Activated gamma-delta T cell treated with Interleukin-2 at 50 U/mL for 16 hours (primary cell): ENCODE data around the gene PPP2R5E.
"Not testable (repeated sequence)": the region's sequence is repeated elsewhere in the genome, so short reads cannot be mapped to it uniquely, and the experiment has no call there.

ENCODE experiments used
- DNase-seq: peaks from one replicate; pipeline ENCODE4 v3.0.0-alpha.2; 2020

The PPP2R5E gene

DNA sequence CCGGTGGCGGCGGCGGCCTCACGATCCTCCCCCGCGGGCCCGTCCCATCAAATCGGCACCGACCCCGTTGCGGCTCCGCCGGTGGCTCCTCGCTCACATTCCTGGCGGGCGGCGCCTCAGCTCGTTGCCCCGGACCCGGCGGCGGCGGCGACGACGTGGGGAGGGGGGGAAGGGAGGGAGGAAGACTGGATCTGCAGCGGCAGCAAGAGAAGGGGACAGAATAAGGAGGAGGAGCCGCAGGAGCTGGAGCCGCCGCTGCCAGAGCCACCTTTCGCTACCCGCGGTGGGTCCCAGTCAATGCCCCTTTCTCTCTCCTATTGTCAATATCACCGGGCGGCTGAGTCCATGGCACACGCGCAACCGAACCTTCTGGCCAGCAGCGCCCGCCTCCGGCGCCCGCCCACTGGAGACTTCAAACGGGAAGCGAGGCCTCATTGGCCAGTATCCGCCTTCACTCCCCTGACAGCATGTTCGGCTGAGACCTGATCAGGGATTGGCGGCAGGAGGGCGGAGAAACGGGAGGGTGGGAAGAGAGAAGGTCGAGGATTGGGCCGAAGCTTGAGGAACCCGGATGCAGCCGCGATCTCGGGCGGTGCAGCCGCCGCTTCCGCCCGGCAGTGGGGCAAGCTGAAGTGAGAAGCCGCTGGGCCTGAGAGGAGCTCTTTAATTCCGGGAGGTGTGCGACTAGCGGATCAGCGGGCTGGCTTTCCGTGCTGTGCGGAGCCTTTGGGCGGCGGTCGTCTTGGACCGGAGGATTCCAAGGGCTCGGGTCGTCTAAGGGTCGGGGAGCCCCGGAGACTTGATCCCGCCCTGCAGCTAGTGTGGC is at the start of gene PPP2R5E:
Gene PPP2R5E (minus strand): TSS at position 378 of the 826 bp plus-strand sequence. CDS start 3,692 bp downstream, outside the sequence.
- peak; percentile 98 for DNase-seq

DNA sequence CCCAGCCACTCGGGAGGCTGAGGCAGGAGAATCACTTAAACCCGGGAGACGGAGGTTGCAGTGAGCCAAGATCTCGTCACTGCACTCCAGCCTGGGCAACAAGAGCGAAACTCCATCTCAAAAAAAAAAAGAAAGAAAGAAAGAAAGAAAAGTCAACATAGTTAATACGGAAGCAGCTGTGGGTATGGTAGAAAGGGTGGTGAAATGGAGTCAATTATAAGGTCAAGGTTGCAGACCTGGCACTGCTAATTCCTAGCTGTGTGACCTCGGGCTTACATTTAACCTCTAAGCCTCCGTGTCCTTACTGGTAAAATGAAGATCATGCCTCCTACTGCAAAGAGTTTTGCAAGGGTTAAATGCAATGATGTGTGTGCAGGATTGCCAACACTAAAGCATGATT is 39.9 kb upstream of the PPP2R5E start:
- DNase-seq: not testable (repeated sequence)

DNA sequence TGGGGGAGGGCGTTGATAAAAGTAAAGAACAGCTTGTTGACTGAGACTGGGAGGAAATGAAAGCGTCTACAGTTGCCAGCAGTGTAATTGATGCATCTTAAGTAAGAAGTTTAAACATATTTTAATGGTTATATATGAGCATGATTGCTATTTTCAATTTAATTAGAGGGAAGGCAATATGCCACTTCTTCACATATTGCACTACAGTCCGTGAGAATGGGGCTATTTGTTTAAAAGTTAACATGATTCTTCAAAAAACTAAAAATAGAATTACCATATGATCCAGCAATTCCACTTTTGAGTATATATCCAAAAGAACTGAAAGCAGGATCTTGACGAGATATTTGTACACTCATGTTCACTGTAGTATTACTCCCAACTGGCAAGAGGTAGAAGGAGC is 38.3 kb upstream of the PPP2R5E start:
- no peak for DNase-seq

DNA sequence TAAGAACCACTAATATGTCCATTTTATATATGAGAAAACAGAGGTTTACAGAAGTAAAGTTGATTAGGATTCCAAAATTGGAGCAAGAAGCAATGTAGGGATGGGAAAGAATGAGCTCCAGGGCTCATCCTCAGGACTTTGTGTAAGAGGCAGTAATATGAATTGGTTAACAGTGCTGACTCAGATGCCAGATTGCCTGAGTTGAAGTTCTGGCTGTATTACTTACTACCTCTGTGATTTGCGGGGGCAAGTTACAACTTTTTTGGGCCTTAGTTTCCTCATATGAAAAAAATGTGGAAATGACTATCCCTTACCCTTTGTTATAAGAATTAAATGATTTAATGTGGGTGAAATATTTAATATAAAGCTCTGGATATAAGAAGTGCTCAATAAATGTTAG is 35.1 kb upstream of the PPP2R5E start:
- DNase-seq: no peak

DNA sequence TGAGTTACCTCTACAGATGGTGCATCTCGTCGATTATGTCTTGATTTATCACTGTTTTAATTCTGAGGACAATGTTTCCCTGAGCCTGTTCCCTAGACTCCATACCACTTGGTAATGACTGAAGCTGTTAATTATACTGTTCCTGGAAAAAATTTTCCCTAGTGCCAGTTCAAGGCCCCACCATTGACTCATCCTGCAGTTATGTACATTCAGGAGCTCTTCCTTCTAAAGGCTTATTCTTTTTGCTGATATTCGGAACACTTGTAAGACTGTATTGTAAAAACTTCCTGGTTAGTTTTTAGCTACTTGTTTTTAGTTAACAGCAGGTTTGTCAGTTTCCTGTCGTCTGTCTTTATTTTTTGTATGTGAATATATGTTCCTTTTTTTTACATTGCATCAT is 30.4 kb upstream of the PPP2R5E start:
- DNase-seq: no peak

DNA sequence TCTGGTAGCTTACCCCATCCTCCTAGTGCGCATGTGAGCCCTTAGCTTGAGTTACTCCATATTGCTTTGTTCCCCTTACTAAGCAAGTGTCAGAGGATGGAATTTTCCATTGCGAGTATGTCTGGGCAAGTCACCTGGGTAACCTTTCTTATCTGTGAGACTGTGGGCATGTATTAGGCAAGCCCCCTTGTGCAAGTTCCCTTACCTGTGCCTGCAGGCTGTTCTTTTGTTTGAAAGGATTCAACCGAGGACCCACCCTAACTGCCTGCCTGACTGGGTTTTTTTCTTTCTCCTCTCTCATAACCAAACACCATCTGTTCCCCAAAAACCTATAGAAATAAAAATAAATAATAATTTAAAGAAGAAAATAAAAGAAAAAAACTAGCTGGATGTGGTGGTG is 22.3 kb upstream of the PPP2R5E start:
- DNase-seq: no peak

DNA sequence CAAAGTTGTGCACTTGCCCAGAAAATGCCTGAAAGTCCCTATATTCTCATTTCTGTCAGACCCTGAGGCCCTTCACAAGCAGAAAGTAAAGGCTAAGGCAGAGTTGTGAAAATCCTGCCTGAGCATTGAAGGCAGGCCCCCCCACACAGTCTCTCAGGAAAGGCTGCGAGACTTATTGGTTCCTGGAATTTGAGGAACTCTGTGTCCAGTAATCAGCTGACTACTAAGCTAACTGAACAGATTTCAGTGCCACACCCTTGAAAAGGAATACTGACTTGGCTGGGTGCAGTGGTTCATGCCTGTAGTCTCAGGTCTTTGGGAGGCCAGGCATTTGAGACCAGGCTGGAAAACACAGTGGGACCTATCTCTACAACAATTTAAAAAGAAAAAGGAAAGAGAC is 21.1 kb upstream of the PPP2R5E start:
- no peak for DNase-seq

DNA sequence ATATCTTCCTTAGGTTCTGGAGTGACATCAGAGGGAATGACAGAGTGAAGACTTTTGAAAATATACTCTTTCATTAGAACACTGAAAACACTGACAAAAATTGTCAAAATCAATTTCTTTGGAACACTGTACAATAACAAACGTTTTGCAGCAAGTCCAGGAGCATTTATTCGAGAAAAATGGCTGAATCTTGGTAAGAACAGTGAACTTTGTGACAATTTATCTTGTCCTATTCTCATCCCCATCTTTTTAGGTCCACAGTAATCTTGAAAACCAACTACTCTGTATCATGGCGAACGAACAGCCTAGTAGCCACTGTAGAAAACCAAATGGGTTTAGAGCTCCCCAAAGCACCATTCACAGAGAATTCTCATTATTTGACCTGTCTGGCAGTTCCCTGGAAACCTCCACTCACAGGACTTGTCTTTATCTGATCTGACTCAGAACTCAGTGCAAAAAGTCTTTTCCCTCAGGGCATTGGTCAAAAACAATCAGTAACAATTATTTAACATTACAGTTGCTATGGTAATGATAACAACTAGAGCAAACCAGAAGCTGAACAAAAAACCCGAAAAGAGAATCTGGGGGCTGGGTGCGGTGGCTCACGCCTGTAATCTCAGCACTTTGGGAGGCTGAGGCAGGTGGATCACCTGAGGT is 20.3 kb upstream of the PPP2R5E start:
- DNase-seq: no peak

DNA sequence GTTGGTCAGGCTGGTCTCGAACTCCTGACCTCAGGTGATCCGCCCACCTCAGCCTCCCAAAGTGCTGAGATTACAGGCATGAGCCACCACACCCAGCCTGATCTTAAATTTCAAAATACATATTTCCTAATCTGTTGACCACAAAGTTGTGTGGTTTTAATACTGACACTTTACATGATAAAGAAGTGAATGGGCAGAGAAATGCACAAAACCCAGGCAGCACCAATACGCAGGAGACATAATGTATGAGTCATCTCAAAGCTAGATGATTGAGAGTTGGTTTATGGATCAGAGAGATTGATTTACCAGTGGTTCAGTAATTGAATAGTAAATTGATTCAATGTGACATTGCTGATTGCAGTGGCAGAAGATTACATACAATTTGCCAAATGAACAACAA is 19.2 kb upstream of the PPP2R5E start:
- no peak for DNase-seq

DNA sequence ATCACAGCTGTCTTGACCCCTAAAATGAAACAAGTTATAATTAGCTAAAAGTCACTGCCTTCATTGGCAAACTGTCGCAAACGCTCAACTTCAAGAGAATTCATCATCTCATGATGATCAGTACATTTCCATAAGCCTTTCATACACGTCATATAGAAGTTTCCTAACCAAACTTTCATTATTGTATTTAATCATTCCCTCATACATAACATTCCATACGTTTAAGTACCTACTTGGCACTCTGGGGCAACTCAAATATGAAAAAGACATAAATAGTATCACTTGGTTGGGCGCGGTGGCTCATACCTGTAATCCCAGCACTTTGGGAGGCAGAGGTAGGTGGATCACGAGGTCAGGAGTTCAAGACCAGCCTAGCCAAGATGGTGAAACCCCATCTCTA is 12.4 kb upstream of the PPP2R5E start:
- no peak for DNase-seq

DNA sequence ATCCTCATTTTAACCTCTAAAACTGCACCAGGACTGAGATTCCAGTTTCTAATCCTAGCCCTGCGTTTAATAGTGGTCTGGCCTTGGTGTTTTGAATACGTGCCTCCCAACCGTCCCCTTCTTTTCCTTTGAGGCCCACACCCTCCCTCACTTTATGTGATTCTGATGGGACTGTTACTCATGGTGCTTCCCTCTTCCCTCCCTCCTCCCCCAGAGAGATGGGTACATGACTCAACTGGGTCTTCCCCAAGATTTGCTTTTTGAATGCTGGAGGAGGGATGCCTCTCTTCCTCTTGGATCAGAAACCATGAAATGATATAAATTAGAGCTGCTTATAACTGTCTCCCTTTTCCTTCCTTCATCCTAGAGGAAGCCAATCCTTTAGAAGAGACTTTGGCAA is 8.2 kb upstream of the PPP2R5E start:
- DNase-seq: no peak

DNA sequence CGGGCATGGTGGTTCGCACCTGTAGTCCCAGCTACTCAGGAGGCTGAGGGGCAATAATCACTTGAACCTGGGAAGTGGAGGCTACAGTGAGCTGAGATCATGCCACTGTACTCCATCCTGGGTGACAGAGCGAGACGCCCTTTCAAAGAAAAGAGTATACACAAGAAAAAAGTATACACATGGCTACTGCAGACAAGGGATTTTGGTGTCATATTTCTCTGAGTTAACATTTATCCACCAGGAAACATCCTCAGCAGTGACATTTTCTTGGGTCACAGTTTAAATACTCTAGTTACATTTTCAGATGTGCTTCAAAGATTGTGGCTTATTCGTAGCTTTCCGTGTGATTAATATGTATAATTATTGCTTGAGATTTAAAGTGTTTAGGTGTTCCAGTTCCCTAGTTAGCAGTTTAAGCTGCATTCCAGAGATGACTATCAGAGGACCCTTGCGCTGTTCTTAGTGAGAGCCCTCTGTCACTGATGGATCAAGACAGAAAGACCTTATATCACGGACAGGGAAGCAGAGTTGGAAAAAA is 4.7 kb upstream of the PPP2R5E start:
- DNase-seq: no peak

DNA sequence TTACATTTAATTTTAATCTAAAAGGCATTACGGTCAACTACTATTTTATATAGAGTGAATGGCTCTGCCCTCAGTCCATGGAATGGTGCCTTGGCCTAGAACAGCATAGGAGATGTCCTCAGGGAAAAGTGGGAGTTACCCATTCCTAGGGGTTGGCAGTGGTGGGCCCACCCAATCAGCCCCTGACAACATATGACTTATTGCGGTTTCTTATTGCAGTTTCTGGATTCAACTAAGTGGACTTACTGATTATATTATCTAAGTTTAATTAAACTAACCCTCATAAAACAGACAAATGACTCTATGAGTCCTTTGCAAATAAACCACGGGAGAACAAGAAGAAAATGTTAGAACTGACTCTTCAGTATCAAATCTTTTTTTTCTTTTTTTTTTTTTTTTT is 2.3 kb upstream of the PPP2R5E start:
- DNase-seq: no peak

DNA sequence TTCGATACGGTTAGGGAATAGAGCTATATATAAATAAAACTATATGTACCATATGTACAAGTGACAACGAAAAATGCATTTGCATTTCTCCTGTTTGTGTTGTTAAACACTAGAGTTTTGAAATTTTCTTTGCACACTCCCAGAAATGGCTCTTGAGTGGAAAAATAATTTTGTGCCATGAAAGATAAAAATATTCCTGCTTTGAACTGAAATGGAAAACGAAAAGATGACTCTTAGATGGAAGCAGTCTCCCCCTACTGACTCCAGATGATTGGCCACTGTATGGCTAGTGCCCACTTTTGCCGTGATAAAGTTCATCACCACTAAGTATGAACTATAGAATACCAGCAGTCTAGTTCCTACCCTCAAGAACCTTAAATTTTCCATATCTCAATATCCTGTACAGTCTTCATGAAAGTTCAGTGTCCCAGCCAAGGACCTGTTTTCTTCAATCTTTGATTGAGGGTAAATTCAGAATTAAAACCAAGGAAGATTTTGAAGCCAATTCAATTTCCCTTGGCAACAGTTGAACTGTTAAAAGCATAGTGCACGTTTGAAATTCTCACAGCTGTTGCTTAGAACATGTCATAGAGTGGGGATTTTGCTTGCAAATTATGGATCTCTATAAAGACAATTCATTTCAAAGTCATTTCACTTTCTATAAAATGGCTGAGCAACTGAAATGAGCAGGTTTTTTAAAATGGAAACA is 1.6 kb upstream of the PPP2R5E start:
- no peak for DNase-seq

DNA sequence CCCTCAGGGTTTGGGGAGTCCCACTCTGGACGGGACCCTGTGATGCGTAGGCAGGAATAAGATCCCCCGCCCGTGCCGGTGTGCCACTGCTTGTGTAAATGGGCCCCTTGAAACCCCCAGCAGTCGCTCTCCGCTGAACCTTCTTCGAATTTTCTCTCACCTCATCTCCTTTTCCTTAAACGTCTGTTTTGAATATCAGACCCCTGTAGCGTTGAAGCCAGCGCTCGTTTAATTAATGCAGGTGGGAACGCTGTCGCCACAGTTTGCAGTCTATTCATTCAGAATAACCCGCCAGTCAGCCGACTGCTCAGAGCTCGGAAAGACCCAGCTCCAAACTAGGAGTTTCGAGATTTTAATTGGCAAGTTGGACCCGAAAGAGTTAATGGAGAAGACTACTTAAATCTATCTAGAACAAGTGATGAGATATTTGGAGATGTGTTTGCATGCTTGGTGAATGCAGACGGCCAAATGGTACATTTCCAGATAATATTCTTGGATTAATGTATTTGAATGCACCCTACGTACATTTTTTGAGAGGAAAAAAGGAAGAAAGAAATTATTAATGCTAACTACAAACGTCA is 739 bp upstream of the PPP2R5E start:
- no peak for DNase-seq

DNA sequence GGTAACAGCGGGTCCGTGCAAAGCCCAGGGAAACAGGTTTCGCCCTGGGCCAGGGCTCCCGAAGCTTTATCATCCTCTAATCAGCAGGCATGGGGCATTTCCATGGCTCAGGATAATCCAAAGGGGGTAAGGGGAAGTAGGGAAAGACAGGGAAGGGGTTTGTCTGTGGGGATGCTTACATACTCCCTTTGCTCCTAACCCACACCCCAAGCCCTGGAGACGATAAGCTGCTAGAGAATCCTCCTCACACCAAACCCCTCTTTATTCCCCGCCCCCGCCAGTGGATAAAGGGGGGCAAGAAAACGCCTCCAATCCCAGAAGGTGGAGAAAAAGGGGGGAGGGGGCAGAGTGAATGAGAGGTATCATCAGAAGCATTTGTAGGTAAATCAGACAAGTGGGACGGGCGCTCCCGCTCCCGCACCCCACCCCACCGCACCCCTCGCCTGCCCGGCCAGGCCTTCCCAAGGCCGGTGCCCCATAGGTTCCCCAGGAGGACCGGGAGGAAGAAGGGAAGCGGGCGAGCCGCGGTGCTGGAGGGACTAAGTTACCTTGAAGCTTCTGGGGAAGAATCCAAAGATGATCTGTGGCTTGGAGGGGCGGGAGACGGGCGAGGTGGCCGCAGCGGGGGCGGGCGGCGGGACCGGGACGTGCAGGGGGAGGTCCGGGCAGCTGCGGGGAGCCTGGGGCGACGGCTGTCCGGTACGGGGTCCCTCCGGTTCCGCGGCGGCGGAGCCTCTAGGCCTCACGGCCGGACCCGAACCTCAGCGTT is 762 bp downstream of the PPP2R5E start:
- peak; percentile 3 for DNase-seq

DNA sequence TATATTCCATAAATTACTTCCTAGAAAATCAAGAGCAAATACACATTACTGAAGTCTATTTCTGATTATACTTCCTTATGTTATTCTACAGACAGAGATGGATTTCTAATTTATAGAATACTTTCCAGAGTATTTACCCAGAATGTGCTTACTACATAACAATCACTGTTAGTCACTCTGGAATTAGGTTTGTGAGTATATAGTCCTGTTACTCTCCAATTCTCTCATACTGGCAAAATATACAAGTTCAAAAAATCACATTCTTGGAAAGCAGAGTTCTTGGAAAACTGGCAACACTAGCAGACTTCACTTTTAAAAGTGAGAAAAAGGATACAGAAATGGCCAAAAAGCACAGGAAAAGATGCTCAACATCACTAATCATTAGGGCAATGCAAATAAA is 7.3 kb downstream of the PPP2R5E start:
- DNase-seq: no peak

DNA sequence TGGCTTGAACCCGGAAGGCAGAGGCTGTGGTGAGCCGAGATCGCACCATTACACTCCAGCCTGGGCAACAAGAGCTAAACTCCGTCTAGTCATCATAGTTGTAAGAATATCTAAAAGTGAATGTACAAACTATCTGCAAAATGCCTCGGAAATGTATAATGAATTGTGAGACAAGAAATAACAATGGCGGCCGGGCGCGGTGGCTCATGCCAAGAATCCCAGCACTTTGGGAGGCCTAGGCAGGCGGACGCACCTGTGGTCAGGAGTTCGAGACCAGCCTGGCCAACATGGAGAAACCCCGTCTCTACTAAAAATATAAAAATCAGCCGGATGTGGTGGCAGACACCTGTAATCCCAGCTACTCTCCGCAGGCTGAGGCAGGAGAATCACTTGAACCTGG is 9.7 kb downstream of the PPP2R5E start:
- DNase-seq: no peak

DNA sequence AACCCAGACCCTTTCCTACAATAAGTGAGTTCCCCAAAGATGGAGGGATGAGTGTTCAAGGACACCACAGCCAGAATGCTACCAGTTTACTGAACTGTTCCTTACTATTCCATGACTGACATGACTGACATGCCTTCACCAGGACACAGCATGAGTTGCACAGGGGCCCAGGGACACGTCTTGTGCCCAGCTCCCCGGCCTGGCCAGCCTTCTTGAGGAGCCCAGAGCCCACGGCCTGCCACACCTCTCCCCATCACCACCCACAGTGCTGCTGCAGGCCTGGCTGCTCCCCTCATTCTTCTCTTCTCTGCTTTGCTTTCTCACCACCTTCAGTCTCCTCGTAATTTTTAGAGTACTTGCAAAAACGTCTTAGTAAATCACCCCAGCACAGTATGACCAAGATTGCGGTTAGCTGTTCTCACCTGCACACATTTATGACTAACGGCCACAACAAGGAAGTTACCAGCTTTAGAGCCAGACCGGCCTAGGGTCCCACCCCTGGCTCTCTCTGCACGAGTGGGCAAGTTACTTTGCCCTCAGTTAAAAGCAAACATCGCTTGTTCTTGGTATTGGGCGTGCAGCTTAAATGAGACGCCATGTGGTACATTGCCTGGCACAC is 18.5 kb downstream of the PPP2R5E start:
- peak; percentile 39 for DNase-seq

DNA sequence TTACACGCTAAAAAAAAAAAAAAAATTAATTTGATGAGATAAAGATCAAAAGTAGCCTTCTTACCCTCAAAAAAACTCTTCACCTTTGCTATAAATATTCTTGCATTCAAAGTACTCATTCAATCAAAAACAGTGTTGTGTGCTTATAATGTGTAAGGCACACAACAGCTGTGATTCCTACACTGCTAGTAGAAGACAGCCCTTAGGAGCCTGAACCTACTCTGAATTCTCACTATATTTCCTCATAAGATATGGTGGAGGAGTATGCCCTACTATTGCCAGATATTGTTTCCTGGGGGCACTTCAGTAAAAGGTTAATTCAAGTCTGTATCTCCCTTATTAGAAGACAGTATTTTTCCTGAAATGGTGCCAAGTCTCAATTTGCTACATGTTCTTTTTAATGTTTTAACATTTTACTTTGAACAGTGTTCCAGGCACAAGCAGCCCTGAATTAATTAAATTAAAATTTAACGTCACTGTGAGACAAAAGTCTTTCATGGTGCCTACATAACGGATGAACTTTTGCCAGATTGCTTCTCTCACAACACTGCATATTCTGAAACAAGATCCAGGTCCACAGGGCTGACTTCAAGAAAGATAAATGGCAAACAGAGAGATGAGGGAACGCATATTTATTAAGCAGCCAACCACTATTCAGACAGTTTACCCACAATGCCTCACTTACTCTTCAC is 19.3 kb downstream of the PPP2R5E start:
- DNase-seq: no peak

DNA sequence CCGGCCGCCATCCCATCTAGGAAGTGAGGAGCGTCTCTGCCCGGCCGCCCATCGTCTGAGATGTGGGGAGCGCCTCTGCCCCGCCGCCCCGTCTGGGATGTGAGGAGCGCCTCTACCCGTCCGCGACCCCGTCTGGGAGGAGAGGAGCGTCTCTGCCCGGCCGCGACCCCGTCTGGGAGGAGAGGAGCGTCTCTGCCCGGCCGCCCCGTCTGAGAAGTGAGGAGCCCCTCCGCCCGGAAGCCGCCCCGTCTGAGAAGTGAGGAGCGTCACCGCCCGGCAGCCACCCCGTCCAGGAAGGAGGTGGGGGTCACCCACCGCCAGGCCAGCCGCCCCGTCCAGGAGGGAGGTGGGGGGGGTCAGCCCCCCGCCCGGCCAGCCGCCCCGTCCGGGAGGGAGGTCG is 20.7 kb downstream of the PPP2R5E start:
- not testable (repeated sequence) for DNase-seq
